HUES64 (cell line): ENCODE measurements around the gene ASPSCR1.
A peak's percentile ranks its signal among the peaks of the same experiment; 100 is the strongest.

ENCODE experiments used
- H3K27ac ChIP-seq: 2 replicates; pipeline ENCODE4 v1.7.0; 2013; ENCODE audit warnings: low read depth, low read length, inconsistent platforms
- H3K27me3 ChIP-seq: 2 replicates; pipeline ENCODE4 v1.6.1; 2013; ENCODE audit warnings: mild to moderate bottlenecking, low read length; ENCODE audit not compliant: insufficient read depth
- H3K36me3 ChIP-seq: 2 replicates; pipeline ENCODE4 v1.6.1; 2013; ENCODE audit warnings: mild to moderate bottlenecking, low read length; ENCODE audit not compliant: insufficient read depth
- H3K4me1 ChIP-seq: 2 replicates; pipeline ENCODE4 v1.6.1; 2013; ENCODE audit warnings: mild to moderate bottlenecking, low read length, moderate library complexity; ENCODE audit not compliant: insufficient read depth
- H3K4me3 ChIP-seq: 2 replicates; pipeline ENCODE4 v1.5.1; 2013; ENCODE audit warnings: mild to moderate bottlenecking, low read length, moderate library complexity
- H3K9ac ChIP-seq: 2 replicates; pipeline ENCODE4 v1.6.1; 2013; ENCODE audit warnings: mild to moderate bottlenecking, low read depth, low read length
- H3K9me3 ChIP-seq: 2 replicates; pipeline ENCODE4 v1.6.1; 2013; ENCODE audit warnings: low read depth, low read length; ENCODE audit not compliant: insufficient read depth
- WGBS: fragments of 150-250, 120-280 bp; methylation state at CpG from one replicate; pipeline ENCODE4 v1.1.7; 2013; ENCODE audit warnings: missing lambda C conversion rate; 5-methylcytosine and 5-hydroxymethylcytosine counted together

Gene ASPSCR1

DNA sequence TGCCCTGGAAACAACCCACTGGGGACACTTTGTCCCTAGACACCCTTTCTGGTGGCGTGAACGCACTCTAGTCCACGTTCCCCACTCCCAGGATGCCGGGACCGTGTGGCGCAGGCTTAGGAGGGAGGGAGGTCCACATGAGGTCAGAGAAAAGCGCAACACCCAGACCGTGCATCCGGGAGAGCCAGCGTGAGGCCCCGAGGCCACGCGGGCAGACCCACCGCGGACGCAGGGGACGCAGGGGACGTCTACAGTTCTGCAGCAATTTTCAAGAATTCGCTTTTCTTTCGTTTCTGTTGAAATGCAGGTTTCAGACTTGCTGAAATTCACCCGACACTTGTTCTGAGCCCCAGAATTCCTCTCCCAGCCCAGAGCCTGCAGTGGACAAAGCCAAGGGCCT, 69.5 kb downstream of the ASPSCR1 start:
- Histone ChIP-seq H3K9ac (no peak overlapping the region), H3K27me3 (no peaks in the 10 kb centered on the region), H3K9me3 (no peaks in the 10 kb centered on the region), H3K4me1 (peaks cover 7% of the 10 kb centered on the region), H3K27ac (no peak overlapping the region), H3K36me3 (peaks cover 29% of the 10 kb centered on the region), H3K4me3 (no peak overlapping the region)
- 96% methylated on average over 21 of the region's 21 CpGs for WGBS

DNA sequence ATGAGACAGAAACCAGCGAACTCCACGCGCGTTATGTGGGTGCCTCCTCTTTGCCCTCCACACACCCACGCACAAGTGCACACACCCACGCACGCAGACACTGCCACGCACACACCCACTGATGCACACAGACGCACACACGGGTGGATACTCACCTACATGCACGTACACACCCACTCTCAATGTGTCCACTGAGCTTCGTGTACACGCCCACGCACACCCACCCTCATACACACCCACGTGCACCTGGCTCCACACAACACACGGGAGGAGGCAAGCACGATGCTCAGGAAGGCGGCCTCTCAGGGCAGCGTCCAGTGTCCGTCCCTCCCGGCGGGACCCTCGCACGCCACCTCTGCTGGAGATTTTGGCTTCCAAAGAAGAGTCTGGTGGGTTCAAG, 70.0 kb downstream of the ASPSCR1 start:
- Histone ChIP-seq H3K9me3 (no peaks in the 10 kb centered on the region), H3K9ac (no peak overlapping the region), H3K27ac (no peak overlapping the region), H3K4me3 (no peak overlapping the region), H3K27me3 (no peaks in the 10 kb centered on the region), H3K36me3 (peaks cover 29% of the 10 kb centered on the region), H3K4me1 (peaks cover 7% of the 10 kb centered on the region)
- 93% methylated on average over 24 of the region's 24 CpGs for WGBS

DNA sequence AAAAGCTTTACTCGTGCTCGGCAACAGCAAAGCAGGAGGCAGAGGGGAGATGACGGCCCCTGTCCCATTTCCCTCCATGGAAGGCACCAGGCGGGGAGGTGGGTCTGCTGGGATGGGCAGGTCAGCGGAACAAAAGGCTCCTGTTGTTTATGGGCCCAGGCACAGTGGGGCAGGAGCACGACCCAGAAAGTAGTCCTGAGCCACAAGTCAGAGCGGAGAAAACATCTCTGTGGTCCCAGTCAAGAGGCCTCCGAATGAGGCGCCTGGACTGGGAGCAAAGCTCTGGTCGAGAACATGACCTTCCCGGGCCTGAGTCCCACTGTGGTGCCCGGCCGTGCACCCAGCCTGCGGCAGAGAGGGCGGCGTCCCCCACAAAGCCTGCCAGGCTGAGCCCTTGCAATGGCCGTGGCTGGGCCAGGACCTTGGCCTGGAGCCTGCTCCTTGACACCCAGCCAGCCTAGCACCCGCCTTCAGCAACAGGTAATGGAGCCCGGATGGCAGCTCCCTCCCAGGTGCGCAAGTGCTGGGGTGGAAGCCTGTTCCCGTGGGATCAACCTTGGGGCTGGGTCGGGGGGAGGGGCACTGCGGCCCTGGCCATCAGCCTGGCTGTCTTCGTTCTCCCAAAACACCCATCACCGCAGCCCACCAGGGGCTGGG, 70.6 kb downstream of the ASPSCR1 start:
- Histone ChIP-seq H3K4me3 (no peak overlapping the region), H3K27ac (no peak overlapping the region), H3K4me1 (peaks cover 7% of the 10 kb centered on the region), H3K9ac (no peak overlapping the region), H3K36me3 (peaks cover 29% of the 10 kb centered on the region), H3K9me3 (no peaks in the 10 kb centered on the region), H3K27me3 (no peaks in the 10 kb centered on the region)
- WGBS: 94% methylated on average over 25 of the region's 25 CpGs

DNA sequence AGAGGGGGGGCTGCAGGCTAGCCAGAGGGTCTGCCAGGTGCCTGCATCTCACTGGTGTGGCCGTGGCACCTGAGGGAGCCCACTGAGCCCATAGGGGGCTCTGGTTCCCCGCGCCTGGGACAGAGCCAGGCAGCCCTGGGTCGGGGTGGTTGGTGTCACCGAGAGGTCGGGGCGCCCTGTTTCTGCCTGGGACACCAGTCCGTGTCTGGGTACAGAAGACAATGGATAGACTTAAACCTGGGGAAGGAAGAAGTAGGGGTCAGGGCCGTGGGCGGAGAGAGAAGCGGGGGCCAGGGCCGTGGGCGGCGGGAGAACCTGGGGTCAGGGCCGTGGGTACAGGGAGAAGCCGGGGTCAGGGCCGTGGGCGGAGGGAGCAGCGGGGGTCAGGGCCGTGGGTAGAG, 71.1 kb downstream of the ASPSCR1 start:
- Histone ChIP-seq H3K27ac (no peak overlapping the region), H3K9ac (no peak overlapping the region), H3K9me3 (no peaks in the 10 kb centered on the region), H3K36me3 (peaks cover 33% of the 10 kb centered on the region), H3K4me3 (no peak overlapping the region), H3K4me1 (0 out of 2 replicates have a peak, but pooled peaks cover 3% of the 10 kb centered on the region), H3K27me3 (no peaks in the 10 kb centered on the region)
- WGBS: 91% methylated on average over 20 of the region's 20 CpGs

DNA sequence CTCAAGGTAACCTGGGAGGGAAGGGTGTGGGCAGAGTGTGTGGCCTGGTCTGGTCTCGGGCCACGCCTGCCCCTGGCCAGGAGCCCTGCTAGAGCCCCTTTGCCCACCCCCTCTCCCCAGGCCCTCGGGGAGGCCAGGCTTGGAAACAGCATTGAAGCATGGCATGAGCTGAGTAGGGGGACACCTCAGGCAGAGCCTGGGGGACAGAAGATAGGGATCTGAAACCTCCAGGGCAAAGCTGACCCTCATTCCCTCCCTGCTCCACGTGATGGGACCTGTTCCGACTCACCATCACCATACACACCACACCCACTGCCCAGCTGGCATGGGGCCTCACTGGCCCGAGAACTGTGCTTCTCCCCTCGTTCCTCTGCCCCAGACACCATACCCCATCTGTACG, 71.7 kb downstream of the ASPSCR1 start:
- H3K9me3 ChIP-seq: no peaks in the 10 kb centered on the region
- H3K4me1 ChIP-seq: no peaks in the 10 kb centered on the region
- H3K9ac ChIP-seq: no peak overlapping the region
- H3K27ac ChIP-seq: no peak overlapping the region
- peaks cover 39% of the 10 kb centered on the region for H3K36me3 ChIP-seq
- WGBS: 96% methylated on average over 8 of the region's 8 CpGs
- H3K4me3 ChIP-seq: no peak overlapping the region
- H3K27me3 ChIP-seq: no peaks in the 10 kb centered on the region

DNA sequence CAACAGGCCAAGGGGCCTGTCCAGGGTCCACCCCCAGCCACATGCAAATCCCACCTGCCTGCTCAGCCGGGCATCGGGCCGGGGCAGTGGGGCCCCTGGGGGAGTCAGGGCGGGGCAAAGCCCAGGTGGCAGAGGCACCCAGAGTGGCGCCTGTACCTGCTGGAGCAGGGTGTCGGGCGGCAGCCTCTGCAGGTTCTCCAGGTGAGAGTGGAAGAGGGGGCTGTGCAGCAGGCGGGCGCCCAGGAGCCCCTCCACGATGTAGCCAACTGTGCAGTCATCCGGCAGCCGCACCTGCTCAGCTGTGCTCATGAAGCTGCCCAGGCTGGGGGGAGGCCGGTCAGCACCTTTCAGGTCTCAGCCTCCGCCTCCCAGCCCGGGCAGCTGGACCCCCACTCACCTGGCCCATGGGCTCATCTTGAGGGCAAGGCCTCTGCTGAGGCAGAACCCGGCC, 72.1 kb downstream of the ASPSCR1 start:
- Histone ChIP-seq H3K36me3 (peaks cover 43% of the 10 kb centered on the region), H3K4me1 (no peaks in the 10 kb centered on the region), H3K9me3 (no peaks in the 10 kb centered on the region), H3K9ac (no peak overlapping the region), H3K27me3 (no peaks in the 10 kb centered on the region), H3K4me3 (no peak overlapping the region), H3K27ac (no peak overlapping the region)
- 94% methylated on average over 16 of the region's 16 CpGs for WGBS

DNA sequence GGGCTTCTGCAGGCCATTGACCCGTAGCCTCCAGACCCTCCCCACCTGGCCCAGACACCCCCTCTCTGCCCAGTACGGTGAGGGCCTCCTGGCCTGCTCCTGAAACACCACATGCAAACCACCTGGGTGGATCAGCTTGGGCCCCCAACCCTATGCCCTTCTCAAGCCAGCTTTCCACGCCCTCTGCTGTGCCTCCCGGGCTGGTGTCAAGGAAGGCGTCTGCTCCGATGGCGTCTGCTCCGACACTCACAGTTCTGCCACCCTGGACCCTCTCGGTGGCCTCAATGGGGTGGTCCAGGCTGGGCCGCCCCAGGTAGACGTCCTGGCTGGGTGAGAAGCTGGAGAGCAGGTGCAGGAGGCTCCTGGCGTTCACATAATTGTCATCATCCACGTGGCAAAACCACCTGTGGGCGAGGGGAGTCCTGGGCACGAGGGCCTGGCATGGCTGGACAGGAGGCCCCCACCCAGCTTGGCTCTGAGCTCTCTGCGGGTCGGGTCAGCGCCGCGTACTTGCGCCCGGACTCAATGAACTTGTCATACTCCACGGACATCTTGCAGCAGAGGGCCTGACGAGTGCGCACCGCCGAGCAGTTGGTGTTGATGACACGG, 72.8 kb downstream of the ASPSCR1 start:
- Histone ChIP-seq H3K36me3 (peaks cover 50% of the 10 kb centered on the region), H3K9me3 (no peaks in the 10 kb centered on the region), H3K4me3 (peak overlapping the region; percentile 96), H3K27ac (no peak overlapping the region), H3K9ac (peak overlapping the region; percentile 20; the same call in 1 of the 2 replicates), H3K4me1 (no peaks in the 10 kb centered on the region), H3K27me3 (no peaks in the 10 kb centered on the region)
- WGBS: 94% methylated on average over 28 of the region's 28 CpGs

DNA sequence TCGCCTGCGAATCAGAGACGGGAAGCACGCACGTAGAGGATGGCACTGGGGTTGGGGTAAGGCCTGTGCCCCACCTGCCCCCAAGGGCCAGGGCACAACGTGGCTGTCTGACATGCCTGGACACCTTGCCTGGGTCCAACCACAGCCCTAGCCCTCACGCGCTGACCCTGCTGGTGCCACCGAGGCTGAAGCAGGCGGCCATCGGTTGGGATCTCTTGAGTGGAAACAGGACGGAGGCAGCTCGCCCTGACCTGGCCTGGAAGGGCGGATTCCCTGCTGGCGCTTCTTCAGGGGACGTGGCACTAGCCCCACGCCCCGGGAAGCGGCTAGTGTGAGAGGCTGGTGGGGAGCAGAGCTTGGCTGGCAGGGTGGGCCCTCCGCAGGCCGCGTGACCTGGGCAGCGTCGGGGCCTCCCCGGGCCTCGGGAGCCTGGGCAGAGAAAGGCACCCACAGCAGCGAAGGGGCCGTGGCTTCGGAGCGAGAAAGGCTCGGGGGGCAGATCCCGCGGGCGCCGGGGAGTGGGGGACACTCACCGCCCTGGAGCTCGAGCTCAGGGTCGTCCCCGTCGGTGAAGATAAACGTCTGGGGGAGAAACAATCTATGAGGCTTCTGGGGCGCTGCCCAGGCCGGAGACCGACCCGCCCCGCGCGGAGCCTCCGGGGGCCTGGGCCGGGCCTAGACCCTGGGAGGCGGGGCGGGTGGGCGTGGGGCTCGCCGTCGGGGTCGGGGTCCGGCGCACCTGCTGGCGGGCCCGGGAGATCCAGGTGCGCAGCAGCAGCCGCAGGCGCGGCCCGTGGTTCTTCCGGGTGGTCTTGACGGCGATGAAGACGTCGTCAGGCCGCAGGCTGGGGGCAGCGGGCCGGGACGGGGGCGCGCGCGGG, 73.6 kb downstream of the ASPSCR1 start:
- Histone ChIP-seq H3K4me1 (no peaks in the 10 kb centered on the region), H3K9me3 (no peaks in the 10 kb centered on the region), H3K27ac (no peak overlapping the region), H3K9ac (peak overlapping the region; percentile 20), H3K4me3 (peak overlapping the region; percentile 96), H3K36me3 (peaks cover 56% of the 10 kb centered on the region), H3K27me3 (no peaks in the 10 kb centered on the region)
- WGBS: 19% methylated on average over 79 of the region's 79 CpGs

DNA sequence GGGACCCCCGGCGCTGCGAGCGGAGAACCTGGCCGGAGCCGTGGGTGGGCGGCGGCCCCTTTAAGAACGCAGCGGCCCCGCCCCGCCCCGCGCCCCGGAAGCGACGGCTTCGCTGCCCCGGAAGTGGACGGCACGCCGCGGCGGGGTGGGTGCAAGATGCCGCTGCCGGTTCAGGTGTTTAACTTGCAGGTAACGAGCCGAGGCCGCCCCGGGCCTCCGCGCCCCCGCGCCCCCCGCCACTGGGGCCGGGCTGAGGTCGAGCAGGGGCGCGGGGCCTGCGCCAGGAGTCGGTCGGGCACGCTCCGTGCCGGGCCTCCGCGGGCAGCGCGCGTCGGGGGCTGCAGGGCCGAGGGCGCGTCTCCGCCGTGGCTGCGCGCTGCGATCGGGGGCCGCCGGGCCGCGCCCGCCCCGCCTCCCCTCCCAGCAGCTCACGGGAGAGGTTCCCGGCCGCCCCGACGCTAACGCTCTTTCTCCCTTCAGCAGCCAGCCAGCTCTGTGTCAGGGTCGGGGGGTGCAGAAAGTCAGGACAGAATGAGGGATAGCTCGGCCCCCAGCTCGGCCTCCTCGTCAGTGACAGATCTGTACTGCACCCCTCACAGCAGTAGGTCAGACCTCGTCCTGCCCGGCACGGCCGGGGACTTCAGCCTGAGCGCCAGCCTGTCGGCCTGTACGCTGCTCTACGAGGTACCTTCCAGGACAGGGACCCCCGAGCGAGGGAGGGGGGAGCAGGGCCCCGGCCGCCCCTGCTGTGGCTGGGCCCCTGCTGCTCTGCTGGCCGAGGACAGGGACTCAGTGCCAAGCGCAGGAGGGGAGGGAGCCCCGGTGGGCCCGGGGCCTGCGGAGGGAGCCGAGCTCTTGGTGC, 74.6 kb downstream of the ASPSCR1 start, which contains the start of the genes GPS1 and RFNG:
Gene GPS1 (plus strand): TSS at position 123 of the 862 bp plus-strand sequence. CDS start 34 bp downstream, at position 157.
Gene RFNG (minus strand): TSS at position 36 of the 862 bp plus-strand sequence. CDS start 45 bp downstream, outside the sequence.
- Histone ChIP-seq H3K27me3 (no peaks in the 10 kb centered on the region), H3K27ac (no peak within 1 kb of the TSS), H3K9ac (peak within 1 kb of the TSS; percentile 81), H3K36me3 (peaks cover 60% of the 10 kb centered on the region), H3K4me3 (peak within 1 kb of the TSS; percentile 96), H3K4me1 (no peaks in the 10 kb centered on the region), H3K9me3 (no peaks in the 10 kb centered on the region)
- under 1% methylated on average over 94 of the region's 94 CpGs for WGBS

DNA sequence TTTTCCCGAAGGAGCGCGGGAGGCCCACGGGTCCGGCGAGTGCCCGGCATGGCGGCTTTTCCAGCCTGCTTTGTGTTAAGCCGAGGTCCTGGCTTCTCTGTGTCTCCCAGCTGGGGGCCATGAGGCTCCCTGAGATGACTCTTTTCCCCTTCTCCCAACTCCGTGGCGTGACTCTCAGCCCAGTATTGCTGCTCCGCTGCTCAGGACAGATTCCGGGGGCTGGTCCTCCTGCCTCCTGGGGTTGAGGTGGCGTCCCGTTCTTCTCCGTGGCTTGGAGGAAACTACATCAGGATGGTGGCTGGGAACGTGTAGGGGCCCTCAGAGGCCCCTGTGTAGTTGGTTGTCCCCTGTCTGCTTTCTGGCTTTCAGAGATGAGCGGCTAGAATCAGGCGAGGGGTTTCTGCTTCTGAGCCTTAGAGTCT, 75.2 kb downstream of the ASPSCR1 start:
- Histone ChIP-seq H3K27me3 (no peaks in the 10 kb centered on the region), H3K4me3 (peak overlapping the region; percentile 96), H3K4me1 (no peaks in the 10 kb centered on the region), H3K9ac (peak overlapping the region; percentile 81), H3K27ac (no peak overlapping the region), H3K9me3 (no peaks in the 10 kb centered on the region), H3K36me3 (peaks cover 60% of the 10 kb centered on the region)
- WGBS: 34% methylated on average over 19 of the region's 19 CpGs
